ENCODE results near the gene ATE1. TPM values are rescaled to one million over a fixed set of nuclear protein-coding genes. Genes with fewer than 3 reads are reported as not detected.

The ATE1 gene
- total RNA-seq, 1 donor from 2014 or later, result 25.8 TPM

GRCh38 chr10:121880895-121881294 is 46.9 kb downstream of the ATE1 start:
- intact Hi-C loops (cut with micrococcal nuclease), result loop anchor here (10.0 kb wide), 1 partner anchor 136 kb away; no protein-coding TSS in a partner anchor

DNA sequence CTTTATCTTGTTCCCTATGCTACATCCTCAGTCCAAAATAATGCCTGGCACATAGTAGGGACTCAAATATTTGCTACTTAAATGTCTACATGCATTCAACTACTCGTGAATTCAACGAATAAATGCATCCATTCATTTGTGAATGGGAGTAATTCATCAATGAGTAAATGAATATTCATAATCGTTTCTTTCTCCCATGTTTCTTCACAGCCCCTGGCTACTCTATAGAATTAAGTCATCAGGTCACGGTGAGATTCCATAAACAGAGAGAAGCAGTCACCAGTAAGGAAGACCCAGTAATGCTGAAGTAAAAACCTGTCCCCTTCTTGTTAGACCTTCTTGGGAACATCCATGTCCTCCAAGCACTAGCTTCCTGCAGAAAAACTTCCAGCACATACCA is 48.4 kb downstream of the ATE1 start:
- intact Hi-C loops (cut with micrococcal nuclease), result no loop called here

GRCh38 chr10:121873236-121873635 is 54.6 kb downstream of the ATE1 start:
- intact Hi-C loops (cut with micrococcal nuclease), result no loop called here

GRCh38 chr10:121870413-121870812 is 57.4 kb downstream of the ATE1 start:
- intact Hi-C loops (cut with micrococcal nuclease), result no loop called here

- intact Hi-C loops (cut with micrococcal nuclease), result no loop called here
Measured at GRCh38 chr10:121865554-121865953, 62.3 kb downstream of the ATE1 start.

GRCh38 chr10:121864653-121865052 is 63.2 kb downstream of the ATE1 start:
- intact Hi-C loops (cut with micrococcal nuclease), result no loop called here

- intact Hi-C loops (cut with micrococcal nuclease), result no loop called here
Measured at GRCh38 chr10:121864168-121864567, 63.7 kb downstream of the ATE1 start.

DNA sequence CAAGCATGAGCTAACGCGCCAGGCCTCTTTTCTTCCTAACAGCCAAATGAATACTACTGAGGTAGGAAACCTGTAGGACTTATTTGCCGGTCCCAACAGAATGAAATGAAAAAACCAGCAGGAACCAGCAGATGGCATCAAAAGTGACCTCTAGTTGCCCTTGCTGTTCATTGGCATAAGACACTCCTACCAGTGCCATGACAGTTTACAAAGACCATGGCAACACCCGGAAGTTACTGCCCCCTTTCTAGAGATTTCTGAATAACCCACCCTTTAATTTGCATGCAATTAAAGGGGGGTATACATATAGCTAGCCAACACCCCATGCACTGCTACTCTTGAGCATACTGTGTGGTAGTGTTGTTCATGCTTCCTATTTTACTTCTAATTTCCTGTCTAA is 65.2 kb downstream of the ATE1 start:
- intact Hi-C loops (cut with micrococcal nuclease), result no loop called here

DNA sequence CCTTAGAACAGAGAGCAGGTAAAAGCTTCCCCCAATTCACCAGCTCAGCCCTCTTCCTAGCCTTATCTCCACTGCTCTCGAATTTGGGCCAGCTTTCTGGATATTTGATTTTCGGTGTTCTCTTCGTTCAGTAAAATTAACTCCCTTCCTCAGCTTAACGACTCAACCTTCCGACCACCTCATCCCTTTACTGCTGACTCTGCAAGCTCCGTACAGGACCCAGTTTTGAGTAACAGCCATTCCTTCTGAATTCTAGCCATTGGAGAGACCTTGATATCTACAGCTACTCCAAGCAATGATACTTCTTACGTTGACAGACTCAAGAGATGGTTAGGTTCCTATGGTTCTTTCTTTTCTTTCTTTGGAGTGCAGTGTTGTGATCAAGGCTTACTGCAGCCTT is 65.8 kb downstream of the ATE1 start:
- intact Hi-C loops (cut with micrococcal nuclease), result no loop called here

- intact Hi-C loops (cut with micrococcal nuclease), result no loop called here
Measured at GRCh38 chr10:121860810-121861209, 67.0 kb downstream of the ATE1 start.

- intact Hi-C loops (cut with micrococcal nuclease), result no loop called here
Measured at GRCh38 chr10:121854809-121855445, 72.9 kb downstream of the ATE1 start.

DNA sequence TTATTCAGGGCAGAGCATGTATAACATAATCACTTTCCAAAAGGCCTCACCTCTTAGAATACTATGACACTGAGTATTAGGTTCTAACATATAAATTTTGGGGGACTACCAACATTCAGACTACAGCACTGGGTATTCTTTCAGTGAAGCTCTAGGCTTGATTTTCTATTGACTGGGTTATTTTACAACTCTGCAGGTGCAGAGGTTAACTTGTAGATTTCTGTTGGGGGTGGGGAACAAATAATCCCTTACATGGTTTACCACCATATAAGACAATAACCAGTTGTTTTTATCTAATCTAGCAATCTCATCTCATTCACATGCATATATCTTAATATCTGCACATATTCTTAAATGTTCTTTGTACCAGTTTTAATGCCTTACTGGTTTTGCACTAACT is 73.9 kb downstream of the ATE1 start:
- intact Hi-C loops (cut with micrococcal nuclease), result no loop called here

DNA sequence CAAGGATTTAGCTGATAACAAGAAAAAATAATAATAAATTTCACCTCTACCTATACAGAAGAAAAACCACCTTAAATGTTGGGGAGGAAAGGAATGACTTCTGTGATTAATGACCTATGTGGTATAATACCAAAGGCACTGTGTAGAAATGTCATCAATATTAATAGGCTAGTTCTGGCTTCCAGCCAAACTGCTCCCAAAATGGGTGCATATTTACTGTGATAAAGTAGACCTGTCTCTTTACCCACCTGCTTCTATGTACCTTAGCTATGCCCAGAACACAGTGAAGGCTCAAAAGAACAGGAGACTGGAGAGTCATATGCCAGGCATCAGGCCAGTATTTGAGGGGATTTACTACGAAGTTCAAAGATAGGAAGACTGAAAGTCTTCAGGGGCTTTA is 76.0 kb downstream of the ATE1 start:
- intact Hi-C loops (cut with micrococcal nuclease), result no loop called here

- intact Hi-C loops (cut with micrococcal nuclease), result no loop called here
Measured at GRCh38 chr10:121848082-121848481, 79.7 kb downstream of the ATE1 start.

- intact Hi-C loops (cut with micrococcal nuclease), result no loop called here
Measured at GRCh38 chr10:121846555-121846954, 81.3 kb downstream of the ATE1 start.

GRCh38 chr10:121845044-121845784 is 82.6 kb downstream of the ATE1 start:
- intact Hi-C loops (cut with micrococcal nuclease), result no loop called here

DNA sequence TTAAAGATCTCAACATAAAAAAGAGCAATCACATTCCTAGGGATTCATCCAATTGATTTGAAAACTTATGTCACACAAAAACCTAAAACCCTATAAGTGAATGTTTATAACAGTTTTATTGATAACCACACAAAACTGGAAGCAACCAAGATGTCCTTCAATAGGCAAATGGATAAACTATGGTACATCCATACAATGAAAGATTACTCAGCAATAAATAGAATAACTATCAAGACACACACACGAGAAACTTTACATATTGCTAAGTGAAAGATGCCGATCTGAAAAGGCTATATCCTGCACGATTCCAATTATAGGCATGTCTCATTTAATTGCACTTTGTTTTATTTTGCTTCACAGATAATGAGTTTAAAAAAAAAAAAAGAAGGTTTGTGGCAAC is 83.3 kb downstream of the ATE1 start:
- intact Hi-C loops (cut with micrococcal nuclease), result no loop called here

GRCh38 chr10:121843379-121843778 is 84.5 kb downstream of the ATE1 start:
- intact Hi-C loops (cut with micrococcal nuclease), result no loop called here

DNA sequence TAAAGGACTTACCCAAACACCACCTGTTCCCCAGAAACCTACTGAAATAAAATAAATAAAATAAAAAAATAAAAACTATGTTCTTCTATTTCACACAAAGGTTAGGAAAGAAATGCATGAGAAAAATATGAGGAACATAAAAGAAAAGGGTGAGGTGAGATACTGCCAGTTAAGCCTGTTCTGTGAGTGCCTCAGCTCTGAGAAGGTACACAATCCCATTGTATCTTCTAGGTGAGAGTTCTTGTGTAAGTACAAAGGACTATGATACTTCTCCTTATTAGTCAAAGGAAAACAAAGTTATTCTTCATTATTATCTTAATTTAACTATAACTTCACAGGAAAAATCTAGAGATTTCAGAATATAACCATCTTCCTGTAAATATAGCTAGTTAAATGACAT is 86.0 kb downstream of the ATE1 start:
- intact Hi-C loops (cut with micrococcal nuclease), result no loop called here

DNA sequence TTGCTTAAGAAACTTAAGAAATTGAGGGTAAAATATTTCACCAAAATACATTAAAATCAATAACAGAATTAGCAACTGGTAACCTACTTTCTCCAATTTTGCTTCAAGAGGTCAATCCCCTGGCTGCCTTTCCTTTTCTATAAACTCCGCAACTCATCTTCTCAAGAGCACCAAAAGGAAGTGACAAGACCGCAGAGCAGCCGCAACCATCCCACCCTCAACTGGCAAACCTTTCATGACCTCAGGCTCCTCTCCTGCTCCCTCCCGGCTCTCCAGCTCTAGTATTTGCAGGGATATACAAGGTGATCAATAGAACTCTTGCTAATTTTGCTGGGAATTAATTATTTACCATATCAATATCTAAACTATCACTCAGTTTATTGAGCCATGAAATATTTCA is 88.9 kb downstream of the ATE1 start:
- intact Hi-C loops (cut with micrococcal nuclease), result no loop called here

DNA sequence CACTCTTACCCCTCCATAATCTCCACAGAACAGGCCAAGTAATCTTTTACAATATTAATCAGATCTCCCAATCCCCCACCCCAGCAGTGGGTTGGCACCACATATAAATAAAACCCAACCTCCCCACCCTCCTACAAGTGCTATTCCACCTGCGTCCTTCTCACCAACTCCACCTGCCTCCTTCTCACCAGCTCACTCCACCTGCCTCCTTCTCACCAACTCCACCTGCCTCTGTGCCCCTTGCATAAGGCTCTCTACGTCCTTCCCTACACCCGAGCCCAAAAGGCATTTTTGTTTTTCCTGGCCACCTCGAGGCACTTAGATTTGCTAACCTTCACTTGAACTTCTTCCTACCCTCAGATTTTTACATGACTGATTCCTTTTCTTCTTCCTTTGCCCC is 89.7 kb downstream of the ATE1 start:
- intact Hi-C loops (cut with micrococcal nuclease), result no loop called here

GRCh38 chr10:121836171-121836570 is 91.7 kb downstream of the ATE1 start:
- intact Hi-C loops (cut with micrococcal nuclease), result no loop called here

GRCh38 chr10:121835376-121835775 is 92.5 kb downstream of the ATE1 start:
- intact Hi-C loops (cut with micrococcal nuclease), result no loop called here
